ENCODE measurements around the gene NUSAP1. TPM values are rescaled to one million over a fixed set of nuclear protein-coding genes. Genes with fewer than 3 reads are reported as not detected.

The NUSAP1 gene
- total RNA-seq, 1 donor from 2014 or later = 159 TPM

DNA sequence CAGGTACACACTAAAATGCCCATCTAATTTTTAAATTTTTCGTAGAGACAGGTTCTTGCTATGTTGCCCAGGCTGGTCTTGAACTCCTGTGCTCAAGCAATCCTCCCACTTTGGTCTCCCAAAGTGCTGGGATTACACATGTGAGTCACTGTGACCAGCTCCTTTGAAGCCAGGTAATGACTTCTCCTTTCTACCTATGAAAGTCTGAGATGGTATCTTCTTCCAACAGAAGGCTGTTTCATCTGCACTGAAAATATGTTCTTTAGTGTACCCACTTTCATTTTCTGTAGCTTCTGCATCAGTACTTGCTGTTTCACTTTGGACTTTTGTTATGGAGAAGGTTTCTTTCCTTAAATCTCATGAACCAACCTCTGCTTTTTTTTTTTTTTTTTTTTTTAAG lies 9.1 kb upstream of the NUSAP1 start:
- Mint-ChIP-seq H3K4me3 (no peak overlapping the region), H3K4me1 (no peaks in the 10 kb centered on the region), H3K36me3 (ENCODE audit: low read depth) (peaks cover 28% of the 10 kb centered on the region), H3K27me3 (ENCODE audit: low read depth) (no peaks in the 10 kb centered on the region), H3K9me3 (no peaks in the 10 kb centered on the region), H3K27ac (ENCODE audit: unreplicated experiment) (no peak overlapping the region)
- no peak for DNase-seq (ENCODE audit: low read depth, low spot score)
- TF ChIP-seq, protein P1, sequence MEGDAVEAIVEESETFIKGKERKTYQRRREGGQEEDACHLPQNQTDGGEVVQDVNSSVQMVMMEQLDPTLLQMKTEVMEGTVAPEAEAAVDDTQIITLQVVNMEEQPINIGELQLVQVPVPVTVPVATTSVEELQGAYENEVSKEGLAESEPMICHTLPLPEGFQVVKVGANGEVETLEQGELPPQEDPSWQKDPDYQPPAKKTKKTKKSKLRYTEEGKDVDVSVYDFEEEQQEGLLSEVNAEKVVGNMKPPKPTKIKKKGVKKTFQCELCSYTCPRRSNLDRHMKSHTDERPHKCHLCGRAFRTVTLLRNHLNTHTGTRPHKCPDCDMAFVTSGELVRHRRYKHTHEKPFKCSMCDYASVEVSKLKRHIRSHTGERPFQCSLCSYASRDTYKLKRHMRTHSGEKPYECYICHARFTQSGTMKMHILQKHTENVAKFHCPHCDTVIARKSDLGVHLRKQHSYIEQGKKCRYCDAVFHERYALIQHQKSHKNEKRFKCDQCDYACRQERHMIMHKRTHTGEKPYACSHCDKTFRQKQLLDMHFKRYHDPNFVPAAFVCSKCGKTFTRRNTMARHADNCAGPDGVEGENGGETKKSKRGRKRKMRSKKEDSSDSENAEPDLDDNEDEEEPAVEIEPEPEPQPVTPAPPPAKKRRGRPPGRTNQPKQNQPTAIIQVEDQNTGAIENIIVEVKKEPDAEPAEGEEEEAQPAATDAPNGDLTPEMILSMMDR (conservative IDR thresholded peaks at IDR 0.05) = no peak

GRCh38 chr15:41331281-41331680 lies 1.4 kb upstream of the NUSAP1 start:
- Mint-ChIP-seq H3K27ac (ENCODE audit: unreplicated experiment) (peak overlapping the region; percentile 80), H3K27me3 (ENCODE audit: low read depth) (no peaks in the 10 kb centered on the region), H3K4me3 (peak overlapping the region; percentile 100), H3K9me3 (peaks cover 2% of the 10 kb centered on the region), H3K36me3 (ENCODE audit: low read depth) (peaks cover 18% of the 10 kb centered on the region), H3K4me1 (peaks cover 34% of the 10 kb centered on the region)
- TF ChIP-seq, protein P1 (conservative IDR thresholded peaks at IDR 0.05) = no peak
- DNase-seq (ENCODE audit: low read depth, low spot score) = no peak

DNA sequence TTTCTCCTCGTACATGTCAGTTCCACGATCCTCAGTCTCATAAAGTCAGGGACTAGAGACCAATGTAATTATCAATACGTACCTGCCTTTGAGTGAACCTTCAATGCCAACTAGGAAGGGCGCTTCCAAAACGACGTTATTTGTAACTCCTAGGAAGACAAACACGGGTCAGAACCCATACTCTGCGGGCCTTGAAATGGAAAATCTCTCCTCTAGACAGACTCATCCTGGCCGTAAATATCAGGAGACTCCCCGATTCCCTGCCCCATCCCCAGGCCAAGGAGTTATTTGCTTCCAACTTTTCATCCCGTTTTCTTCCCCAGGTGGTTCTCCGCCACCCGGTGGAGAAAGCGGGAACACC lies 868 bp upstream of the NUSAP1 start:
- peak overlapping the region; percentile 100 for H3K4me3 Mint-ChIP-seq
- peak overlapping the region; percentile 80 for H3K27ac Mint-ChIP-seq (ENCODE audit: unreplicated experiment)
- peaks cover 39% of the 10 kb centered on the region for H3K4me1 Mint-ChIP-seq
- H3K27me3 Mint-ChIP-seq (ENCODE audit: low read depth) = no peaks in the 10 kb centered on the region
- DNase-seq (ENCODE audit: low read depth, low spot score) = no peak
- peaks cover 2% of the 10 kb centered on the region for H3K9me3 Mint-ChIP-seq
- TF ChIP-seq, protein P1 (conservative IDR thresholded peaks at IDR 0.05) = no peak
- H3K36me3 Mint-ChIP-seq (ENCODE audit: low read depth) = peaks cover 16% of the 10 kb centered on the region

DNA sequence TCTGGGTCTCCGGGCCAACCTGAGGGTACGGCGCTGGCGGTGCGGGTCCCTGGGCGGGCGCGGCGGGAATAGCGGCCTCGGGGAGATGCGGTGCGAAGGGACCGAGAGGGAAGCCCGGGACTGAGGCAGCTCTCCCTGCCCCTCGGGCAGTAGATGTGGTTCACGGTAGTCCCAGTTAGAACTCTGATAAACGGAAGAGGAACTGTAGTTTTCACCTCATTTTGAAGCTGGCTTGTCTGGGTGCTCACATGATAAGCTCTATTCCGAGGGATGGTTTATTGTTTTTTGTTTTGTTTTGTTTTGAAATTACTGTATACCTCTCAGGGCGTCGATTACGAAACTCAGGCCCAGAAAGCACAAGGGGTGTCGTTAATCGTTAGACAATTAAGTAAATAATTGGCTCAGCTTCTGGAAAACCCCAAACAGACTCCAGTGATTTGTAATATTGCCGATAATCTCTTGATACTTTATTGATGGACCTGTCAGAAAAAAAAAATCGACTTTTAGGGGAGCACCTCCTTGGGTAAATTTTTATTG lies 413 bp downstream of the NUSAP1 start:
- H3K36me3 Mint-ChIP-seq (ENCODE audit: low read depth) = peaks cover 14% of the 10 kb centered on the region
- TF ChIP-seq, protein P1 (conservative IDR thresholded peaks at IDR 0.05) = no peak
- no peaks in the 10 kb centered on the region for H3K27me3 Mint-ChIP-seq (ENCODE audit: low read depth)
- peaks cover 2% of the 10 kb centered on the region for H3K9me3 Mint-ChIP-seq
- H3K4me1 Mint-ChIP-seq = peaks cover 45% of the 10 kb centered on the region
- peak overlapping the region; percentile 99 for H3K27ac Mint-ChIP-seq (ENCODE audit: unreplicated experiment)
- H3K4me3 Mint-ChIP-seq = peak overlapping the region; percentile 100
- DNase-seq (ENCODE audit: low read depth, low spot score) = no peak

DNA sequence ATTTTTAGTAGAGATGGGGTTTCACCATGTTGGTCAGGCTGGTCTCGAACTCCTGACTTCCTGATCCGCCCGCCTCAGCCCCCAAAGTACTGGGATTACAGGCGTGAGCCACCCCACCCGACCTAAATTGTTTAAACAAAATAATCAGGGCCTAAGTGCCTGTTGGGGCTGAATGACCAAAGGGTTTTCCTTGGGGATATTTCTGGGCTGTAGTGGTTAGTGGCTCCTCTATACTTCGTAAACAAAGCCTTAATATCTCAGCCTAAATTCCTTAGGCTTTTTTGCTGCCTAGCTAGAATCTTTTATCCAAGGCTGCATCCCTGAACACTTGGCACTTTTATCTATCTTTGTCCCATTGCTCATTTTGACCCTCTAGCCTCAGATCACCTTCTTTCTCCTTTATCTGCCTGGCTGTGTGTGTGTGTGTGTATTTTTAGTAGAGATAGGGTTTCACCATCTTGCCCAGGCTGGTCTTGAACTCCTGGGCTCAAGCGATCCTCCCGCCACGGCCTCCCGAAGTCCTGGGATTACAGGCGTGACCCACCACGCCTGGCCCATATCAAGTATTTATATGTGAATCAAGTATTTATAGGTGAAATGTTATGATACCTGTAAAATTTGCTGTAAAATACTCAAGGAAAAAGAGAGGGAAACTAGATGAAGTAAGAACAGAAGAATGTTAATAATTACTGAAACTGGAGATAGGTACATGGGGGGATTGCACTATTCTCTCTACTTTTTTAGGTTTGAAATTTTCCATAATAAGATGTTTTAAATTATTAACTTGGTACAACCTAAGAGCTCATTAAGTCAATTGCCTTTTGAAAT lies 1.8 kb downstream of the NUSAP1 start:
- Mint-ChIP-seq H3K27ac (ENCODE audit: unreplicated experiment) (no peak overlapping the region), H3K4me3 (peak overlapping the region; percentile 100)

More for the DNA sequence above, 1.8 kb downstream of the NUSAP1 start:
- H3K4me1 Mint-ChIP-seq = peaks cover 49% of the 10 kb centered on the region
- peaks cover 2% of the 10 kb centered on the region for H3K9me3 Mint-ChIP-seq
- DNase-seq (ENCODE audit: low read depth, low spot score) = no peak
- no peaks in the 10 kb centered on the region for H3K27me3 Mint-ChIP-seq (ENCODE audit: low read depth)
- TF ChIP-seq, protein P1 (conservative IDR thresholded peaks at IDR 0.05) = no peak
- H3K36me3 Mint-ChIP-seq (ENCODE audit: low read depth) = peaks cover 7% of the 10 kb centered on the region

Data from neural crest cell (in vitro differentiated cells).